ENCODE results near the gene GMPPB.
"Not testable (repeated sequence)": the region's sequence is repeated elsewhere in the genome, so short reads cannot be mapped to it uniquely, and the experiment has no call there.

GMPPB gene

DNA sequence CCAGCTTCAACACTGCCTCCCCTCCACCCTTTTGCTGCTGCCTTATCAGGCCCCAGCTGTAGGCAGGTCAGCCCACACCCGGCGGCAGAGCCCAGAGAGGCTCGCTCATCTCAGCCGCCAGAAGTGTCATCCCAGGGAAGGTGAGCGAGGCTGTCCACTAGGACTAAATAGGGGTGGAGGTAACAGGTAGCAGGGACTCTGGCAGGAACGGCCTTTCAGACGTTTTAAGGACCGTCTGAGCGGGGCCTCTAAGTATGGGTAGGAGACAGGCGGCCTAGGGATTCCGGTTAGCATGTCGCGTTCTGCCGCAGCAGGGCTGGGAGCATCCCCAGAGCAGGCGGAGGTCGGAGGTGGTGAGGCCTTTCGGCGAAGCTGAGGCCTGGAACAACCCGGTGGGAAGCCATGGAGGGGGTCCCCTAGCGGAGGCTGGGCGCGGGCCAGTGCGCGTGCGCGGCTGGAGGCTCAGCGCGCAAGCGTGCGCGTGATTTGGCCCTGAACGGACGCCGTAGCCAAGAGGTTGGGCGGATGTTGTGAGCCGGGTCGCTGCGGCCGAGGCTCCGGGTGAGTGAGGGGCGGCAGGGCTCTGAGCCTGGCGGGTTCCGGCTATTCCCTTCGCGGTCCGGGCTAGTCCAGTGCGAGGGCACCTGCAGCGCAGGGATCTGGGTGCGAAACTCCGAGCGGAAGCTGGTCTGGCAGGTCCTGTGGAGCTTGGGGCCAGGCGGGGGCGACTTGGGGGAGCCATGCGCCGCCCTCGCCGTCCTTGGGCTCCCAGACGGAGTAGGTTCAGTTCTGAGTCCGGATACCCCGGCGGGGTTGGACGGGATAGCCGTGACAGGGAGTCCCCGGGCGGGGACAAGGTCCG is 34.5 kb downstream of the GMPPB start, which contains the start of the genes MST1 and RNF123:
MST1 (minus strand) TSS at position 429 of the 862 bp plus-strand sequence. CDS start 783 bp downstream, outside the sequence.
RNF123 (plus strand) TSS at position 512 of the 862 bp plus-strand sequence. CDS start 1,609 bp downstream, outside the sequence.
- DNase-seq: no peak

DNA sequence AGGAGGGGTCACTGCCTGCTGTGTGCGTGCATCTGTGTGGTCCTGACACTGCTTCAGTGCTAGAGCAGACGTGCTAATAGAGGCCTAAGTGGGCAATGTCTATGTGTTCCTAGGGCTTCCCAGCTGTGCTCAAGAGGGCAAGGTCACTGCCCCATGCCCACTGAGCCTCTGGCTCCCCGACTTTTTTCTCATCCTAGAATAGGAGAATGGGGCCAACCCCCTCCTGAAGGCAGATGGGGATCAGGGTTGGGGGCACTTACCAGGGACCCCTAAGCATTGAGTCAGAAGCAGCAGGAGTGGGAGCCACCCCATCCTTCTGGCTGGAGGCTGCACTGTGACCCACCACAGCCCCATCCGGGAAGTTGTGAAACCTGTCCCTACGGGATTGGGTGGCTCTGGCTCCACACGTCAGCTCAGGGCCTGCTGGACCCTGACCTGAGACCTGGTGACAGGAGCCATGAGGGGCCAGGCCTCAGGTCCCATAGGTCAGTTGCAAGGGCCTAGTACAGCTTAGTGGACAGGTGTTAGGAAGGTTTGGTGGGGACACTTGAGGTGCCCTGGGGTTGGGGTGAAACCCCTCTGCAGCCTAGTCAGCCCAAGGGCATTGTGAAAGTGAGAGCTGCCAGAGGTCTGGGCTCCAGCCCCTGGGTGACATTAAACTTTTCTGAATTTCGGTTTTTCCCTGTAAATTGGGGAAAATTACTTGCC is 35.3 kb downstream of the GMPPB start:
- not testable (repeated sequence) for DNase-seq

DNA sequence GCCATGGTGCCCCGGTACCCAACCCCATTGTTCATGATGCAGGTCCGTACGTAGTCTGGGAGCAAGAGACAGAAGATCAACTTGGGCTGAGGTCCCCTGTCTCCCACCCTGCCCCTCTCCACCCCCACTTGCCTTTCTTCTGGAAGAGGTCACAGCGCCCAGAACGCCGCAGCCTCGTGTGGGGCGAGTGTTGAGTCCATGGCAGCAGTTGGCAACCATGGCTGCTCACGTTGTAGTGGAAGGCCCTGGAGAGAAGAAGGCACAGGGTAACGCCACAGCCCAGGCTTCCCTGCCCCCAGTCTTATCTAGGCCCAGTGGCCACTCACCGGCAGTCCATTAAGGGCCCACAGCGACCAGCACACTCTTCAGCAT is 36.3 kb downstream of the GMPPB start:
- DNase-seq: not testable (repeated sequence)

DNA sequence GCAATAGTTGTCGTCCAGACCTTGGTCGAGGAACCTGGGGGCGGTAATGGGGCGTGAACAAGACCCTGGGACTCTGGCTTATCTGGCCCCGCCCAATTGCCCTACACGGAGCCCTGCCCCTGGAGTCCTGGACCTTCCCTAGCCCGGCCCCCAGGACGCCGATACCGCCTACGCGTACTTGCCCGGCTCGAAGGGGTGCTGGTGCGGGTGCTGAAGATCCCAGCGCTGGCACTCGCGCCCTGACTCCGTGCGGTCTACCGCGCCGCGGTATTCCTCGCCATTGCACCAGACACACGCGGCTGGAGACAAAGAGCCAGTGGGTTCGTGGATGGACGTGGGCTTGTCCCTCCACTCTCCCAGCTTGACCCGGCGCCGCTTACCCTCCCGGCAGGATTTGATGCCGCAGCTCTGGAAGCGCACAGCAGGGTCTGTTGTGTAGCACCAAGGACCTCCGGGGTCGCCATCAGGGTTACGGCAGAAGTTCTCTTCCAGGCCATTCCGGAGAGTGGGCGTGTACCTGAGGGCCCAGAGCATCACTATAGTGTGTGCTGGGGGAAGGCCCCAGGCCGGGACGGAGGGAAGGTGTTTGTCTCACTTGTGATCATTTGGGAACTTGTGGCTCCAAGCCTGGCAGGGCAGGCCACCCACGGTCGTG is 36.9 kb downstream of the GMPPB start:
- DNase-seq: not testable (repeated sequence)

DNA sequence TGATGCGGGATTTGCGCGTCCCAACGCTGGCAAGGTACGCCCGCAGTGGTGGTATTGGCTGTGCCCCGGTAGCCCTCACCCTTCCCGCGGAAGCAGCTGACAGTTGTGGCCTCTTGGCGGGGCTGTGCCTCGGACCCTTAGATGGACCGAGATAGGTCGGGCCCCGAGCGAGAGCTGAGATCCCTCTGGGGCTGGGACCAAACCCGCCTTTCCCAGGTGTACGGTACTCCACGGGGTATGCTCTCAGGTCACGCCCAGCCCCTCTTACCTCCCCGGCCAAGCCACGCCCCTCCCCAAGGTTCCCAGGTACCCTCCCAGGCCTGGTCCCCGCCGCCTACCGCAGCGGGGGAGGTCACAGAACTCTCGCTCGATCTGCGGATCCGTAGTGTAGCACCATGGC is 37.4 kb downstream of the GMPPB start:
- not testable (repeated sequence) for DNase-seq

DNA sequence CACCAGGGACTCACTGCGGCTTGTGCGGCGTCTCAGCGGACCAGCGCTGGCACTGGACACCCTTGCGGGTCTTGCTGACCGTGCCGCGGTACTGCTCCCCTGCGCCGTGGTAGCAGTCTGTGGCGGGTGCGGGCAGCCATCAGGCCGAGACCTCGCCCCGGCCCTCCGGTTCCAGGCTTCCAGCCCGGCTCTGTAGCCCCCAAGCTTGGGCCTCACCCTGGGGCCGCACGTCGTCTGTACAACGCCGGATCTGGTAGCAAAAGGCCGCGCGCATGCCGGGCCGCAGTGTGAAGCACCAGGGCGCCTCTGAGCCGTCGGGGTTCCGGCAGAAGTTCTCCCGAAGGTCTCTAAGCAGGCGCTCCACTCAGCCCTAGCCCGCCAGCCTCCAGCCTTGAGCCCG is 37.9 kb downstream of the GMPPB start:
- DNase-seq: not testable (repeated sequence)

DNA sequence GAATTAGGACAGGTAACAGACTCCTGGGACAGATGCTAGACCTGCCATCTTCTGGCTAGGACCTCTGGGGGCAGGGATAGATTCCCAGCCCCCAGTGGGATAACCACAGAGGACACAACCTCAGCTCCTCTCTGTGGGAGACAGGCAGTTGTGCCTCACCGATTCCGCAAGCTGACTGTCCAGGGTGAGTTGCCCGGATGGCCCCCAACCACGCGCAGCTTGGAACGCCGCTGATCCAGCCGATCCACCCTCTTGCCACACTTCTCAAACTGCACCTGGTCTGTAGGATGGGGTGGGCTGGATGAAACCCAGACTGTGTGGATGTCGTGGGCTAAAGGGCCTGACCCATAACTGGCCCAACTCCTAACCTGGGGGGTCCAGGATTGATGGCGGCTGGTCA is 38.6 kb downstream of the GMPPB start:
- not testable (repeated sequence) for DNase-seq

DNA sequence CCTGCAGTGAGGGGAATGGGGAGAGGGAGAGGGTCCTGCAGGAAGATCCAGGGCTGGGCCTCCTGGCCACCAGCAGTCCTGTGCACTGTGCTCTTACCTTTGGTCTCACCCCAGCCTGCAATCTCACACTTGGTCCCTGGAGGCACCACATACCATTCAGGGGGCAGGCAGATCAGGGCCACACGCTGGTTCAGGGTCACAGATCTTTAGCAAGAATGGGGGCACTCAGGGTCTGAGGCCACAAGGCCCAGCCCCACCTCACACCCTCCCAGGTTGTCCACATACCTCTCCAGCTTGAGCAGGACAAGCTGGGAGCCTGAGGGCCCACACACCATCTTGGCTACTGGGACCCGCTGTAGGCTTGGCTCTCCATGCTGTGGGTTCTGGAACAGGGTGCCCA is 39.3 kb downstream of the GMPPB start:
- DNase-seq: not testable (repeated sequence)

DNA sequence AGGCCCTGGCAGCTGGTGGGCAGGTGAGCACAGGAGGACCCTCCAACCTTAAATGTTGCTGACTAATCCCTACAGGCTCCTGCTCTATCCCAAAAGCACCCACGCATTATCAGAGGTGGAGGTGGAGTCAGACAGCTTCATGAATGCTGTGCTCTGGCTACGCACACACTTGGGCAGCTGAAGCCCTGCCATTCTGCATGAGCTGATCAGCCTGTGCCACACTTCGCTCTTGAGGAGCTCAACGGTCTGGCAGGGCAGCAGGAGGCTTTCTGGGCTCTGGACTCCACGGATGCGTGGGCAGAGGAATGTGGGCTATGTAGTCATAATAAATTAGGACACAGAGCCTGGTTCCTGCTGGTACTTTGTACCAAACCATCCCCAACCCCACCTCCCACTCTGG is 40.6 kb downstream of the GMPPB start:
- no peak for DNase-seq

DNA sequence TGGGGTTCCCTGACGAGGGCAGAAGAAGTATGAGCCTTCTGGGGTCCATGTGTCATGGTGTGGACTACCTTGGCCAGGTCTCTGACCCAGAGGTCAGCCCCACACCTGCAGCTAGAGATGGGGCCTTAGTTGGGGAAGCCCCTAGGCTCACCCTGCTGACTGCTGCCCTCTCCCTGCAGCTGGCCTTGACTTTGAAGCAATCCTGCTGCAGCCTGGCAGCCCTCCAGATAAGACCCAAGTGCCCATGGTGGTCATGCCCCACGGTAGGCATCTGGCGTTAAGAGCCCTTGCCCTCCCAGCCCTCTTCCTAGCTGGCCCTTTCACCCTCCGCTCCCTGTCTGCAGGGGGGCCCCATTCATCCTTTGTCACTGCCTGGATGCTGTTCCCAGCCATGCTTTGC is 42.2 kb downstream of the GMPPB start:
- no peak for DNase-seq

DNA sequence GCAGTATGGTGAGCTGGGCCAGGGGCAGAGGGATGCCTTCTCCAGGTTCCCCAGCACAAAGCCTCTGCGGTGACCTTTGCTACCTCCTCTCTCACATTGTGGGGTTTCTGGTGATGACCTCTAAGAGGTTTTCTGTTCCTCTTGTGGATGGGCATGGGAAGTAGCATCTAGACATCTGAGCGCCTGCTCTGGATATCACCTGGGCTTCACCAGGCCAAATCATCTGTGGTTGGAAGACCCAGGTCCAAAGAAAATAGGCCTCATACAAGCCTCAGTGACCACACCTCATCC is 42.6 kb downstream of the GMPPB start:
- DNase-seq: no peak

DNA sequence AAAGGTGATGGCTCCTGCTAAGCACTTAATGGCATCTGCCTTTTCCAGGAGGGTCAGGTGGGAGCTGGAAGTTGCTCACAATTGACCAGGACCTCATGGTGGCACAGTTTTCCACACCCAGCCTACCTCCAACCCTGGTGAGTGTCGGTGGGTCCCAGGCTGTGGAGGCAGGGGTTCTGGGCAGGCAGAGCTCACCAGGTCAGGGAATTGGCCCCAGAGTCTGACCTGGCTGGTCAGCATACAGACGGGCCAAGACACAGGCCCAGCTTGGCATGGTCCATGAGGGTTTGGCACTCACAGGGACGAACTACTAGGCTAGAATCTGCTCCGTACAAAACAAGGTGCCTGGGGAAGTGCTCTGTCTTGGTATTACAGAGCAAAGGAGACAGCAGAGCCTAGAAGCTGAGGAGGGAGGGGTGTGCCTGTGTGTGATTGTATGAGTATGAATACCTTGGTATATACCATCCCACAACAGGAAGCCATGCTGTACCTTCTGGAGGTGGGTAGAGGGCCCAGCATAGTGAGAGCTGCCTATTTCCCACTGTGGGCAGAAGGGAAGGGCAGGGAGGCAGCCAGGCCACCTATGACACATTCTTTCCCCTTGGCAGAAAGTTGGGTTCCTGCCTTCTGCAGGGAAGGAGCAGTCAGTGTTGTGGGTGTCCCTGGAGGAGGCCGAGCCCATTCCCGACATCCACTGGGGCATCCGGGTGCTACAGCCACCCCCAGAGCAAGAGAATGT is 43.1 kb downstream of the GMPPB start:
- DNase-seq: no peak

DNA sequence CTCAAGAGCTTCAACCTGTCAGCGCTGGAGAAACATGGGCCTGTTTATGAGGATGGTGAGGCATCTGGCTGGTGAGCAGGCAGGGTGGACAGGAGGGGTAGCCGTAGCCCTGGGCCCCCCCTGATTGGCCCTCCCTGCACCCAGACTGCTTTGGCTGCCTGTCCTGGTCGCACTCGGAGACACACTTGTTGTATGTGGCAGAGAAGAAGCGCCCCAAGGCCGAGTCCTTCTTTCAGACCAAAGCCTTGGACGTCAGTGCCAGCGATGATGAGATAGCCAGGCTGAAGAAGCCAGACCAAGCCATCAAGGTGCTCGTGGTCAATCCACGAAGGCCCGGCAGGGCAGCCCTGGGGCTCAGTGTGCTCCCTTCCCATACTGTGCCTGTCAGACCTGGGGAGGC is 47.8 kb downstream of the GMPPB start:
- DNase-seq: no peak

DNA sequence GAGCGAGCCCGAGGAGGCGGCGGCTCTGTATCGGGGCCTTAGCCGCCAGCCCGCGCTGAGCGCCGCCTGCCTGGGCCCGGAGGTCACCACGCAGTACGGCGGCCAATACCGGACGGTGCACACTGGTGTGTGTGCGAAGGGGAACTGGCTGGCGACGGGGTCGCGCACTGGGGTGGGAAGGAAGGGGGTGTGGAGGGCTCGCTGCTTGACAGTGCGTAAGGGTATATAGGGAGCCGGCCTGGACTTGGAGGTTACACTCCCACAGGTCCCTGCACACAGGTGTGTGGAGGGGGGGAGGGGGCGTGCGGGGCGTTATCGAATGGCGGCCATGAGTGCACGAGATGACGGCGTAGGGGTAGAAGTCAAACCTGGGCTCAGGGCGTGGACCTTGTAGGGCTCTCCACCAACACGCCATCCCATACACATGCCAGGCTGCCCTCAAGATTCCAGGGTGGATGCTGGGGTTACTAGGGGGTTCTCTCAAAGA is 49.2 kb downstream of the GMPPB start:
- no peak for DNase-seq

DNA sequence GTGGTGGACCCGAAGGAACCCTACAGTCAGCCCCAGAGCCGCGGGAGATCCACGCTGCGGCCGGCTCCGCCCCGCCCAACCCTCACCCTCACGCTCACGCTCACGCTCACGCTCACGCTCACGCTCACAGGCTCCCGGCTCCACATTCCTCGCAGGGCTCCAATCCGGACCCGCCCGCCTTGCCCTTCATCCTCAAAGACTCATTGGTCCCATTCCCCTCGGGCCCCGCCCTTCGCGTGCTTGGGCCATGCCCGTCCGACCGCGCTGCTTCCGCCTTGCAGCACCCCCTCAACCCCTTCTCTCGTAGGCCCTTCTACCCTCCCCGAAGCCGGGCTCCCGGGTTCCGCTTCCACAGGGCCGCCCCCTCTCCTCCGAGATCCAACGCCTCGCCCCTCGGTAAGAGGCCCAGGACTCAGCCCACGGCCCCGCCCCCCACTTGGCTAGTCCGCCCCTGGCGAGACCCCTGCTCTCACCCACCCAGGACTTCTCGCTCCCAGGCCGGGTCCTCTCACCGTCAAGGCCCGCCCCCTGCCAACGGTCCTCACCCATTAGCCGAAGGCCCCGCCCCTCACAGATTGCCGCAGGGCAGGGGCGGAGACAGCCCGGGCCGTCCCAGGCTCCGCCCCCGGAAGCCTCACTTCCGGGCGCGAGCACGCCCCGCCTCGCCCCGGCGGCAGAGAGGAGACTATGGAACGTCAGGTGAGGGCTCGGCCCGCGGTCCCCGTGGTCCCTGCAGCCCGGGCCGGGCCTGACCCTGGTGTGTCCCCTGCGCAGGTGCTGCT is 49.8 kb downstream of the GMPPB start, which contains the start of gene APEH:
APEH (plus strand) TSS at position 637 of the 782 bp plus-strand sequence; CDS start at position 688, 51 bp downstream.
- DNase-seq: no peak

DNA sequence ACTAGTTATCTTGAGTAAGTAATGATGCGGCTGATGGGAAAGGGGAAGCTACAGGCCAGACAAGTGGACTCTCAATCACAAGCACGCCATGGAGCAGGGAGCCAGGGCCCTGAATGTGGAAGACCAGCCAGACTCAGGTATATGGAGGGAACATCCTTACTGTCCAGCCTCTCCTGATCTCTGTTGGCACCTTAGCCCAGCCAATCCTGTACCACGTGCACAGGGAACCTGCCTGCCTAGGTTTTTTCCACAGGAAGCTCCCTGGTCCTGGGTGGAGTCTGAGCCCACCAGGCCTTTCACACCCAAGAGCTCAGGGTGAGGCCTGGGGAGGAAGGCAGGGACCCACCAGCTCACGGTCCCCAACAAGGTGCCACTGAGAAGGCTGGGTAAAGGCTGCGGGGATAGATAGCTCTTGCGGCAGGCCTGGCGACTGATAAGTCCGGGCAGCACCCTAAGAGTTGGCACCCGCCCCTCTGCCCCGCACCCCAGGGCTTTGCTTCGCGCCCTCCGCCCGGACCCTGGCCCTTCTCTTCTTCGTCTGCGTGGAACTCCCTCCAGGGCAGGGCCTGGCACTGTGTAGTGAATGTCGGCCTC is 50.5 kb downstream of the GMPPB start:
- no peak for DNase-seq

DNA sequence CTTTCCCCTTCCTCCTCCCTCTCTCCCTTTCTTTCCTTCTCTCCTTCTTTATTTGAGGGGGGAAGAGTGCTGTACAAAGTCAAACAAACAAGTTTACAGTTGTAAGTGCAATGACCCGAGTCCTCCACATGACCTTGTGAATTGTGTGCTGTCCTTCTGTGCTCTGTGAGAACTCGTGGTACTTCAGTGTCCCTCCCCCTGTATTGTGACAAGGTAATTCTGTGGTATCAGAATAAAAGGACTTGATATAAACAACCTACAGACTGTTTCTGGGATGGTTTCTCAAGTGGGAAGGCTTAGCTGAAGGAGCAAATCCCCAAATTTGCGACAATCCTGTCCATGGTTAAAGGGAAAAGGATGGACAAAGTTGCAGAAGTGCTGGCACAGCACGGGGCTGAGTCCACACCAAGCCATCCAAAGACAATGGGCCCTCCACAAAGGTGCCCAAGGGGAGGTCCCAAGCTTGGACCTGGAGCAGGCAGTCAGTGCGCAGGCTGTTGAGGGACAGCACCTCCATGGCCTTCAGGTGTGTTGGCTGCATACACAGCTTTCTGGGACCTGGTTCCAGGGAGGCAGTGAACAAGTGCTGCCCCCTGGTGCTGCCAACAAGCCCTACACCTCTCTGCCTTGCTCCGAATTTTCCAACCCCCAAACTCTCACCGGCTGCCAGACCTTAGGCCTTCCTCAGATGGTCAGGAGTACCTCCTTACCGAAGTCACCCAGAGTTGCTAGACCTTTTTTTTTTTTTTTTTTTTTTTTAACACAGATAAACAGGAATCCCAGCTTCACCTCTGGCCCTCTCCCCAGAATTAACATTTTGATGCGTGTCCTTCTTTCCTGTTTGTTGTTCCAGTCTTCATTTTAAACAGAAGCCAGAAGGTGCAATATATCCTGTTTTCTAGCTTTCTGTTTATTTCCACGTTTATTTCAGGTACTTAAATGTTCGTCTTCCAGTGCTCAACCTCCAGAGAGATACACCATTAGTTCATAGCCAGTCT is 52.2 kb downstream of the GMPPB start:
- no peak for DNase-seq

DNA sequence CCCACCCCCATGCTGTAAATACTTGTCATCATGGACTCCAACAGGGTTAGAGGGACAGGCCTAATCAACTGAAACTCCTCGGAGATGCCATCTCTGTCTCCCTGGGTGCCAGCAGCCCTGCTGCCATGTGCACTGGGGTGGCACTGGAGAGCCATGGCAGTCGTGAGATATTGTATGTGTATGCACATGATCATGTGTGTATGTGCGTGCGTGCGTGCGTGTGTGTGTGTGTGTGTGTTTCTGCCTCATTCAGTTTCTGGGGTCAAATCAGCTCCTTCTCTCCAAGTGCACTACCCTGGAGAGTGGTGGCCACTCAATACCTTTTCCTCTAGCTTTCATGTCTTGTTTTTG is 52.8 kb downstream of the GMPPB start:
- DNase-seq: no peak

Measured in NCI-H2227 treated with DMSO at 0.1 percent for 48 hours (cell line).